K562 (cell line): ENCODE results near the gene FIZ1. TPM values are rescaled to one million over a fixed set of nuclear protein-coding genes. Genes with fewer than 3 reads are reported as not detected.

ENCODE experiments used
- AFF1 ChIP-seq, 2 experiments: fragments of 450-650 bp; IDR thresholded peaks; 2 replicates each; pipeline ENCODE4 v1.6.1; 2018; ENCODE audit warnings: mild to moderate bottlenecking in 2 of 2, low read depth in 1 of 2; ENCODE audit not compliant: partially characterized antibody in 2 of 2
- DDX20 ChIP-seq: fragments of 450-650 bp; IDR thresholded peaks from 2 replicates; pipeline ENCODE4 v1.6.1; 2016; ENCODE audit warnings: missing genetic modification characterization, low read depth, mild to moderate bottlenecking, missing compliant biosample characterization, moderate library complexity
- DPF2 ChIP-seq: fragments of 450-650 bp; IDR thresholded peaks from 2 replicates; pipeline ENCODE4 v1.6.1; 2016
- MYBL2 ChIP-seq, 2 experiments: fragments of 450-650 bp in 1 of 2; sonication (generic) in 1 of 2; formaldehyde crosslinking in 1 of 2; IDR thresholded peaks; 2 replicates each; pipeline versions ENCODE4 v1.6.1 to v1.8.1; 2017 to 2022; ENCODE audit warnings: borderline replicate concordance in 1 of 2, inconsistent platforms in 1 of 2, low read depth in 1 of 2, mild to moderate bottlenecking in 1 of 2, missing genetic modification reagents in 1 of 2, moderate library complexity in 1 of 2
- SMARCC2 ChIP-seq: fragments of 450-650 bp; IDR thresholded peaks from 2 replicates; pipeline ENCODE4 v1.6.1; 2017; ENCODE audit warnings: antibody characterized with exemption, moderate library complexity, mild to moderate bottlenecking, low read depth
- TAF7 ChIP-seq: fragments of 450-650 bp; IDR thresholded peaks from 2 replicates; pipeline ENCODE4 v1.6.1; 2016; ENCODE audit warnings: missing genetic modification characterization, missing compliant biosample characterization
- TEAD1 ChIP-seq, 2 experiments: fragments of 450-650 bp in 1 of 2; sonication (generic) in 1 of 2; formaldehyde crosslinking; IDR thresholded peaks; 2 replicates each; pipeline versions ENCODE4 v1.4.0 to v1.8.0; 2020 to 2022; ENCODE audit warnings: mild to moderate bottlenecking in 2 of 2, missing genetic modification reagents in 1 of 2
- THAP7 ChIP-seq: fragments of 250-450 bp; sonication (Bioruptor Pico); IDR thresholded peaks from 2 replicates; pipeline ENCODE4 v1.5.0; 2021
- ZC3H11A ChIP-seq: IDR thresholded peaks from 2 replicates; pipeline ENCODE4 v1.6.1; 2012; ENCODE audit warnings: low read depth, low read length, improper control_type of control experiment
- ZNF224 ChIP-seq: sonication (generic); formaldehyde crosslinking; IDR thresholded peaks from 2 replicates; pipeline ENCODE4 v1.8.0; 2022; ENCODE audit warnings: mild to moderate bottlenecking, missing genetic modification reagents
- ZNF316 ChIP-seq: fragments of 450-650 bp; IDR thresholded peaks from 2 replicates; pipeline ENCODE4 v1.6.1; 2016
- ZNF407 ChIP-seq: fragments of 450-650 bp; IDR thresholded peaks from 2 replicates; pipeline ENCODE4 v1.6.1; 2016; ENCODE audit warnings: low read depth
- ZZZ3 ChIP-seq: fragments of 450-650 bp; IDR thresholded peaks from 2 replicates; pipeline ENCODE4 v1.6.1; 2016; ENCODE audit warnings: antibody characterized with exemption, mild to moderate bottlenecking, moderate library complexity
- polyA plus RNA-seq, 8 experiments: library from polyadenylated mRNA; depleted of rRNA in 4 of 8; stranded (reverse) in 5 of 8; unstranded in 3 of 8; fragments of >200 nt; fragmentation: Nextera tagmentation in 2 of 8; fragmentation: Illumina TruSeq in 1 of 8; extraction: Ambion mirVana in 2 of 8; extraction: Trizol in 1 of 8; gene quantifications; 2 replicates each; pipeline versions ENCODE4 v1.2.1 to v1.2.3, GENCODE V29; 2011 to 2014; ENCODE audit warnings: inconsistent platforms in 1 of 8, missing spikeins in 1 of 8
- total RNA-seq, 7 experiments: library from RNA; depleted of rRNA in 6 of 7; stranded (reverse); fragments of >200 nt in 6 of 7; fragmentation: Illumina TruSeq in 2 of 7; extraction: Trizol in 2 of 7; gene quantifications; 2 replicates each; pipeline versions ENCODE4 v1.2.1 to v1.2.3, GENCODE V29; 2011 to 2021; ENCODE audit warnings: low replicate concordance in 1 of 7
- TF ChIP-seq, protein P1 (sequence below): fragments of 450-650 bp; IDR thresholded peaks from 2 replicates; pipeline ENCODE4 v1.6.1; 2016; ENCODE audit warnings: low read depth, mild to moderate bottlenecking, moderate library complexity

Gene FIZ1
- total and polyA plus RNA-seq, 9 of the 15 experiments (the other 6 are each of a cell fraction or from before 2014, with no cell fraction given), result 0.79 to 17.5 (median 5.5) TPM

GRCh38 chr19:55598719-55599467 lies 424 bp downstream of the FIZ1 start (continued):
- TF ChIP-seq, protein P1, sequence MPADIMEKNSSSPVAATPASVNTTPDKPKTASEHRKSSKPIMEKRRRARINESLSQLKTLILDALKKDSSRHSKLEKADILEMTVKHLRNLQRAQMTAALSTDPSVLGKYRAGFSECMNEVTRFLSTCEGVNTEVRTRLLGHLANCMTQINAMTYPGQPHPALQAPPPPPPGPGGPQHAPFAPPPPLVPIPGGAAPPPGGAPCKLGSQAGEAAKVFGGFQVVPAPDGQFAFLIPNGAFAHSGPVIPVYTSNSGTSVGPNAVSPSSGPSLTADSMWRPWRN, result no peak
- no peak for TF ChIP-seq ZNF224 (CRISPR knock-in tag)
- TF ChIP-seq ZNF407, result no peak
- TF ChIP-seq MYBL2 (IDR thresholded peaks at IDR 0.05; ENCODE audit: low read depth), result no peak
- no peak for TF ChIP-seq MYBL2 (CRISPR knock-in tag; IDR thresholded peaks at IDR 0.05; ENCODE audit: borderline replicate concordance)
- TF ChIP-seq DDX20, result no peak
- peak; percentile 82 for TF ChIP-seq TAF7 (tag)
- TF ChIP-seq ZNF316, result no peak
- TF ChIP-seq ZC3H11A, result no peak
- TF ChIP-seq SMARCC2, result no peak
- TF ChIP-seq DPF2, result no peak
- no peak for TF ChIP-seq AFF1 (IDR thresholded peaks at IDR 0.05; ENCODE audit: low read depth in 1 of 2, partially characterized antibody in 2 of 2)
- TF ChIP-seq TEAD1 (CRISPR knock-in tag; IDR thresholded peaks at IDR 0.05), result no peak
- TF ChIP-seq ZZZ3, result no peak
- TF ChIP-seq THAP7 (CRISPR knock-in tag), result no peak
